GM11168 (cell line): ENCODE data around the gene CSNK1A1L.

Experiments
- in situ Hi-C: fragments of 300-500 bp; cut with MboI; formaldehyde crosslinking; loops from one replicate; pipeline ENCODE4 v1.12.0; 2022; ENCODE audit warnings: low sequenced_read_pairs; ENCODE audit not compliant: unreplicated experiment

The CSNK1A1L gene

DNA sequence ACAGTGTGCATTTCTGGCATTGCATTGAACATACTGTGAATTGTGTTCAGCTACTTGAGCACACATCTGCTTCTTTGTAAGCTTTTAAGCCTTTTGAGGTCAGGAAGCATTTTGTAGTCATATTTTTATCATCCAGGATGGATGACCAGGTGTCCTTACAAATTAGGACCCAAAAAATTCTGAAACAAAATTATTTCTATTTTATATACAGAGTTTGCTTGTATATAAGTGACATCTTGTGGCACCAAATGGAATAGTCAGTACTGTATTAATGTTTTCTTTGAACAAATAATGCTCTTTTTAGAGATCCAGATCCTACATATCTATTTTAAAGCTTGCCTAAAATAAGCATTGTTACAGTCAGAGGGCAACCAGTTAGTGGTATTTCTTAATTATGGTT is 36.5 kb downstream of the CSNK1A1L start:
- in situ Hi-C loops, result no loop called here

DNA sequence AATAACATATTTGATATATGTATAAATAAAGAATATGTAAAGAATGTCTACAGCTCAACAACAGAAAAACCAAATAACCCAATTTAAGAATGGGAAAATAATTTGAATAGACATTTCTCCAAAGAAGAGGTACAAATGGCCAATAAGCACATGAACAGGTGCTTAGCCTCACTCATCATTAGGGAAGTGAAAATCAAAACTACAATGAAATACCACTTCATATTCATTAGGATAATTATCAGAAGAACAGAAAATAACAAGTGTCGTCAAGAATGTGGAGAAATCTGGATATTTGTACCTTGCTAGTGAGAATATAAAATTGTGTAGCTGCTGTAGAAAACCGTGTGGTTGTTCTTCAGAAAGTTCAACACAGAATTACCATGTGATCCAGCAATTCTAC is 37.6 kb downstream of the CSNK1A1L start:
- in situ Hi-C loops, result no loop called here

DNA sequence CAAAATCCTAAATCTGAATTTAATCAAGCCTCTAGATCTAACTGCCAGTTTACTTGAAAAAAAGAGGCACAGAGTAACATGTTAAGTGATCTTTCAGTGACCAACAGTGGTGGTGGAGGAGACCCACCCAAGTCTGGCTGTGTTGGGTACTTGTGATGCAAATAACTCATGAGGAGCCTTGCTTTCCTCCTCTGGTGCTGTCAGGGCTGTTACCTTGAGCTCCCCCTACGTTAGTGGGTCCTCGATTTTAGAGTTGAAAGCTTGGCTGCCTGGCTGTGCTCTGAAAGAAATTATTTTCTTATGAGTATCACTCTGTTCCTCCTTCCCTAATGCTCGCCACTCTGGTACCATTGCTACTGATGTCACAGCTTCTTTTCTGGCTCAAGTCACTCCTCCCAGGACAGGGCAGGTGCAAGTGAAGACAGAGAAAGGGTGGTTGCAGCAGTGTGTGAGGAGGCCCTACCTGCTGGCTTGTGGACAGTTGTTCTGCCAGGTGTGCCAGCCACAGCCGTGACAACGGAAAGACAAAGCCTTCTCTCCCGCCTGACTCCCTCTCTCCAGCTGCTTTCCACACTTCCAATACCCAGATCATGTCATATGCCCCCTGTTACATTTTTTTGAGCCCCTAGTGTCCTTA is 39.5 kb downstream of the CSNK1A1L start:
- in situ Hi-C loops, result no loop called here

DNA sequence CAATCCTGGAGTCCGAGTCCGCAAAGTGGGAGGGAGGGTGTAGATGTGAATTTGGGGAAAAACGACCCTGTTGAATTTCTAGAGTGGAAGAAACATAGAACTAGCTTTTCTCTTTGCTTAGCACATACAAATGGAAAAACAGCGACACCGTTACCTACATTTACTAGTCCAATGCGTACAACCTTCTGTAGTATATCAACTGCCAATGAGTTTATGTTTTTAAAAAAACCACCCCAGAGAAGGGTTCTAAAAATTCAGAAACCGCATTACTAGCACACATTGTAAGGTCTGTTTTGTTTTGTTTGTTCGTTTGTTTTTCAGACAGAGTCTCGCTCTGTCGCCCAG is 45.6 kb downstream of the CSNK1A1L start:
- in situ Hi-C loops, result loop anchor here (10.0 kb wide), 1 partner anchor 55 kb away; the partner anchor contains the start of gene EXOSC8

- in situ Hi-C loops, result loop anchor here (10.0 kb wide), 1 partner anchor 54 kb away; the partner anchor contains the start of gene EXOSC8
Observed at GRCh38 chr13:37058910-37059847, 46.3 kb downstream of the CSNK1A1L start, which contains the start of gene SUPT20H. TSS of gene SUPT20H (minus strand) at chr13:37059688. CDS start at chr13:37051490, 8,198 bp downstream.

- in situ Hi-C loops, result loop anchor here (10.0 kb wide), 1 partner anchor 51 kb away; the partner anchor contains the start of gene EXOSC8
Observed at GRCh38 chr13:37056228-37056627, 49.2 kb downstream of the CSNK1A1L start.
